Stimulated activated CD4-positive, alpha-beta T cell treated with anti-CD3 and anti-CD28 coated beads, Interleukin-15, amount 100 ng/mL, for 1 hour (primary cell): Measurements from ENCODE around the gene LAMA5.

Source experiments
- DNase-seq, 2 donors: peaks; one replicate each; pipeline ENCODE4 v3.0.0-alpha.2; 2020; ENCODE audit warnings: low read depth in 1 of 2, low spot score in 1 of 2

Gene LAMA5

DNA sequence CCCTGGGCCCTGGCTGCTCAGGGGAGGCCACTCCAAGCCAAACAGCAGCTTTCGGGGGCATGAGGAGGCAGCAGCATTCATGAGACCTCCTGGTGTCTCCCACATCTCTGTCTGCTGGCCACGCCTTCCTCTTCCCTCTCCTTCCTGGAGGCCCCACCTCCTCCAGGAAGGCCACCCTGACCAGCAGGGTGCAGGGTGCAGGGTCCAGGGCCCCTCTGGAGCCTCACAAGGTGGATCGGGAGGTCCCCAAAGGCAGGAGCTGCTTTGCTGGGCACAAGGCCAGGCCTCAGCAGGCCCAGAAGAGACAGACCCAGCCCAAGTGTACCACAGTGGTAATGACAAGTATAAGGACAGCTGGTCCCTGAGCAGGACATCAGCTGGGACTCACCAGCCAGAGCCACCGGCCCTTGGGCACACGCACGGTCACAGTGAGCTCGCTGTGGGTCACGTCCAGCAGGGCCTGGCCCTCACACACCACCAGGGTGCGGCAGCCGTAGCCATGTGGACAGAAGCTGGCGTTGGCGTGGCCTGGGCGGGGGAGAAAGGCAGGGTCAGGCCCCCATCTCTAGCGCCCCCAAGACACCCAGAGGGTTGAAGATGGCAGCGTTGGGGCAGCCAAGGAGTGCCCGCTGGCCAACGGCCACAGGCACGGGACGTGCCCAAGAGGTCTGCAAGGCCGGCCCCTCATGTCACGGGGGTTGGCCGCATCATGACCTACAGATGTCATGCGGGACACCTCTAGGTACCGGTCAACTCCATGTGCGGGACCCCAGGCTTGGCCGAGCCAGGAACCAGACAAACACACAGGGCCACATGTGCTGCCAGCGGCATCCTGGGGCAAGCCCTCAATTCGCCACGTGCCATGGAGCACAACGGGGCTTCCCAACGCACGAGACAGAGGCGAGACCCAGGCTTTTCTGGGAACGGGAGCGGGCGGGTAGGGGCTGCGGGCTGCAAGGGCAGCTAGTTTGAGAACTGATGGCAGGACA lies 37.4 kb downstream of the LAMA5 start:
- no peak for DNase-seq

DNA sequence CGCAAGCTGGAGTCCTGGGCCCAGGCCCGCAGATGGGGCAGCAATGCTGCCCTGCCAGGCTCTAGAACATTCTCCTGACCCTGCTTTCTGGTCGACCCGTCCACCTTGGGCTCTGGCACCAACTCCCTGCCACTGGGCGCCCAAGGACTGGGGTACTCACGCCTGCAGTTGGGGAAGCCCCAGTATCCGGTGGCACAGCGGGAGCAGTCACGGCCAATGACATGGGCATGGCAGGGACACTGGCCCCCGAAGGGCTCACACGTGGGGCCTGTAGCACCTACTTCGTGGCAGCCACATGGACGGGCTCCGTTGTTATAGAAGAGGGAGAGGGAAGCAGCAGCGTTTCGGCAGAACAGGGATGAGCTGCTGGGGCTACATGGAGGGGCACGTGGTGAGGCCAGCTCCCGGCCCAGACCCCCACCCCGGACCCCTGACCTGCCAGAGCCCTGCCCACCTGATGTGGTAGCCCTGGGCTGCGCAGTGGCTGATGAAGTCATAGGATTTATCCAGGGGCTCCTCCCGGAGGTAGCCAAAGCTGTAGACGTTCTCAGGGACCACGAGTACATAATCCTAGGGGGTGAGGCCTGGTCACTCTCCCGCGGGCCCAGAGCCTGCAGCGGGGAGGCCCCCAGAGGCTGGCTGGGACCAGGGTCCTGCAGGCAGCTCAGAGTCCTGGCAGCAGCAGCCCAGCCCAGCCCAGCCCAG lies 38.3 kb downstream of the LAMA5 start:
- DNase-seq: no peak

GRCh38 chr20:62327726-62328495 lies 39.2 kb downstream of the LAMA5 start:
- no peak for DNase-seq

GRCh38 chr20:62326959-62327725 lies 40.0 kb downstream of the LAMA5 start:
- no peak for DNase-seq

DNA sequence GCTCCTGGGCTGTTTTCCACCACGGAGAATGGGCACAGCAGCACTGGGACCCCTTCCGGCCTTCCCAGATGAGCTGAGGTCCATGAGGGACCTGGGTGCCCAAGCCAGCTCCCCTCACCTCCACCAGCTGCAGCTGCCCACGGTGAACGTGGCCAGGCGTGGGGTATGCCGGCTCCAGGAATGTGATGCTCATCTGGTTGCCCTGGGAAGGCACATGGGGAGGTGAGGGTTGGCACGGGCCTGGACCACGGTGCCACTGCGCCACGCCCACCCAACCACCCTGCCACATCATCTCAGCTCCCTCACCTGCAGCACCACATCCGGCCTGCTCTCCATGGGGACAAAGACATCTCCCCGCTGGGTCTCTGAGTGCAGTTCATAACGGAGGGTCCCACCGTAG lies 40.6 kb downstream of the LAMA5 start:
- DNase-seq: no peak

DNA sequence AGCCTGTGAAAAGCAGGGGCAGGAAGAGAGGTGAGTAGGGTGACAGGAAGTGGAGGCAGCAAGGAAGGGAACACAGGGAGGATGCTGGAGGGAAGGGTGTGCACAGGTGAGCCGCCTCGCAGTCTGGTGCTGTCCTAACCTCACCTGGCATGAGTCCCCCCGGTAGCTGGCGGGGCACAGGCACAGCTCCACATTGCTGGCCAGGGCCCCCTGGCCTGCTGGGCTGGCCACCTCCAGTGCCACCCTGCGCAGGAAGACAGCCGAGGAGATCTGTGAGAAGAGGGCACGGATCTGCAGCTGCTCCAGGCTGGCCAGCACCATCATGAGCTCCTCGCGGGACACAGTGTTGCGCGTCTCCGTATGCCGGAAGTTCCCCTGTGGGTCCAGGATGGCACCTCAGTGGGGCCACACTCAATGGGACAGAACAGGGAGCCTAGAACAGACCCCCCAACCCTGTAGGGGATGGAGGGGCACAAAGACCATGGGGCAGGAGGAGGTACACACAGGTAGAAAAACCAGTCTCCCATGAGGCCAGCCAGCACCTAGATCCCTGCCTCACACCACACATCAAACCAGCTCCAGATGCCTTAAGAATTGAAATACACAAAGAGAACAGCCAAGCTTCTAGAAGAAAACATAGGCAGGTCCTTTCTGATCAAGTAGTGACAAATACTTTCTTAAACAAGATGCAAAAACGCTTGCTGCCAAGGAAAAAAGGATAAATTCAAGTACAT lies 41.8 kb downstream of the LAMA5 start:
- DNase-seq: no peak

GRCh38 chr20:62323980-62324906 lies 42.9 kb downstream of the LAMA5 start:
- DNase-seq: no peak

- DNase-seq: no peak
Measured at GRCh38 chr20:62323146-62323979, 43.7 kb downstream of the LAMA5 start.

DNA sequence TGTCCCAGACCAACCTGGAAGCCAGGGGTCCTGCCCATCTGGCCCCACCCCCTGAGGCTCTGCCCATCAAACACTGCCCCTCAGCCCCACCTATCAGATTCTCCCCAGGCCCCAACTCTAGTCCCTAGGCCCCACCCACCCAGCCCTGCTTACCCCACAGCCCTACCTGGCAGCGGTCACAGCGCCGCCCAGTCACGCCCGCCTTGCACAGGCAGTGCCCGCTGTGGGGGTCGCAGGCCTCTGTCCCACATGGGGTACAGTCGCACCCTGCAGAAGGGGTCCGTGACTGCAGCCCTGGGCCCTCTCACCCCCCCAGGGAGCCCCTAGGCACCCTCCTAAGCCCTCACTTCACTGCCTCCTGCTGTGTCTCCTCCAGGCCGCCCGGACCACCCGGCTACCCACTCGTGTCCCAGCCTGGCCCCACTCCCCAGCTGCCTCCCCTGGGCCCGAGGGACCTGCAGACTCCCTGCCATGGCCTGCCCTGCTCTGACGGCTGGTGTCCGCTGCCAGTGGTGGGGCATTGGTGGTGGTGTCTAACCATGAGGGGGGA lies 44.5 kb downstream of the LAMA5 start:
- no peak for DNase-seq

GRCh38 chr20:62321975-62322374 lies 45.1 kb downstream of the LAMA5 start:
- no peak for DNase-seq

DNA sequence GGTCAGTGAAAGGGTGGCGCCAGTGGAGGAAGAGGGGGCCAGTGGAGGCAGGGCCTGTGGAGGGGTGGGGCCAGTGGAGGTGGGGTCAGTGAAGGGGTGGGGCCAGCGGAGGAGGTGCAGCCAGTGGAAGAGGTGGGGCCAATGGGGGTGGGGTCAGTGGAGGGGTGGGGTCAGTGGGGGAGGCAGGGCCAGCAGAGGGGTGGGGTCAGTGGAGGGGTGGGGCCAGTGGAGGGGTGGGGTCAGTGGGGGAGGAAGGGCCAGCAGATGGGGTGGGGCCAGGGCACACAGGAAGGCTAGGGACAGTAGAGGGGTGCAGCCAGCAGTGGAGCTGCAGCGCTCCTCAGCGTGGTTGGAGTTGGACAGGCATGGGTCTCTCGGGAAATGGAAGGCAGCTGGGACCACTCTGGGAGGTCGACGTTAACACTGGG lies 45.6 kb downstream of the LAMA5 start:
- no peak for DNase-seq

DNA sequence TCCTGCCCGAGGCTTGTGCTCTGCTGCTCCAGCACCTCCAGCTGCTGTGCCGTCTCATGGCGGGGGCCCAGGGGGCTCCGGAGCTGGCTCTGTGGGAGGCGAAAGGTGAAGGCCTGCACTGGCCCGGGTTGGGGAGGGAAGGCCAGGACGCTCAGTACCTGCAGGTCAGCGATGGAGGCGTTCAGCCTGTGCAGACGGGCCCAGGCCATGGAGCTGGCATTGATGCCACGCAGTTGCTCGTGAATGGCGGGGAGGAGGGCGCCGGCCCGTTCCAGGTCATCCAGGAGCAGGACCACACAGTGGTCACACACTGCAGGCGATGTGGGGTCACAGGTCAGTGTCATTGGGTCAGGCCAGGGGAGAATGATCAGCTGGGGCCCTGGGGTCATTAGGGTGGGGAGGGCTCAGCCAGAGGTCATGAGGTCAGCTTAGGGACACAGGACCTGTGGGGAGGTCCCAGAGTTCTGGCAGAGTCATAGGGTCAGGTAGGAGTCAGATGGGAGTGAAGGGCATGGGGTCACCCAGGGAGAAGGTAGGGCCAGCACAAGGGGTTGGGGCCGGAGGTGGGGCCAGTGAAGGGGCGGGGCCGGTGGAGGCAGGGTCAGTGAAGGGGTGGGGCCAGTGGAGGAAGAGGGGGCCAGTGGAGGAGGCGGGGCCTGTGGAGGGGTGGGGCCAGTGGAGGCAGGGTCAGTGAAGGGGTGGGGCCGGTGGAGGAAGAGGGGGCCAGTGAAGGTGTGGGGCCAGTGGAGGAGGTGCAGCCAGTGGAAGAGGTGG lies 46.3 kb downstream of the LAMA5 start:
- no peak for DNase-seq

- no peak for DNase-seq
Measured at GRCh38 chr20:62319346-62319909, 47.7 kb downstream of the LAMA5 start.

DNA sequence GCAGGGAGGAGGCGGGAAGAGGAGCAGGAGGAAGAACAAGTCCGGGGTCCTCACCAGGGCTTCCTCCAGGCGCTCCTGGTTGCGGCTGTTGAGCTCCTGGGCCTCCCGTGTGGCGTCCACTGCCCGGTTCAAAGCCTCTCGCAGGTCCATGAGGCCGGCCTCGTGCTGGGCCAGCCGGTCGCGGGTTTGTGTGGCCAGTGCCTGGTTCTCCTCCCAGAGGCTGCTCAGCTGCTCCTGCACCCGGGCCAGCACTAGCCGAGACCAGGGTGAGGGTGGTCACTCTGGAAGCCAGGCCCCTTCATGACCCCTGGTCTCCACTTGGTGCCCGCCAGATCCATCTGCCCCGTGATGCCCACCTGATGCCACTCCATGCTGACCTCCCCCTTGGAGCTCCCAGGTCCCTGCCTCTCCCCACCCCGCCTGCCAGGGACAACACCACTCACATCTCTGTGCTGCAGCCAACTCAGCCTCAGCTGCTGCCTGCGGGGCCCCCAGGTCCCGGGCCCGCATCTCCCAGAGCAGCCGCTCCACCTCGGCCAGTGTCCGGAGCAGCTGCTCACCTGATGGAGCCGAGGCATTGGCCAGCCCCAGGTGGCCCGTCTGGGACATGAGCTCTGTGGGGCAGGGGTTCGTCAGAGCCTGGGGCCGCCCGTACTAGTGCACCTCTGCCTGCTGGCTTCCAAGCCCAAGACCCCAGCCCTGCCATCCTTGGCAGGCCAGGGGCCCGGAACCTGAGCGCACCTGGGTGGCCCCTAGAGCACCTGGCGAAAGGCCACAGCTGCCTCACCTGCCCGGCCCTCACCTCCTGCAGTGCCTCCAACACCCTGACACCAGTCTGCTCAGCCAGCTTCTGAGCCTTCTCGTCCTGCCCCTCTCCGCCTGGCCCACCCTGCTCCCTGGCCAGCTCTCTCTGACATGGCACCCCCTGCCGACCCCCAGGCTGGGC lies 48.4 kb downstream of the LAMA5 start:
- DNase-seq: no peak

- no peak for DNase-seq
Measured at GRCh38 chr20:62317167-62317655, 49.9 kb downstream of the LAMA5 start.
